T-helper 22 cell (primary cell): Measurements from ENCODE around the gene SUMO3.

ENCODE experiments used
- DNase-seq: peaks from one replicate; pipeline ENCODE4 v3.0.0-alpha.2; 2020; ENCODE audit warnings: low read depth

SUMO3 gene

DNA sequence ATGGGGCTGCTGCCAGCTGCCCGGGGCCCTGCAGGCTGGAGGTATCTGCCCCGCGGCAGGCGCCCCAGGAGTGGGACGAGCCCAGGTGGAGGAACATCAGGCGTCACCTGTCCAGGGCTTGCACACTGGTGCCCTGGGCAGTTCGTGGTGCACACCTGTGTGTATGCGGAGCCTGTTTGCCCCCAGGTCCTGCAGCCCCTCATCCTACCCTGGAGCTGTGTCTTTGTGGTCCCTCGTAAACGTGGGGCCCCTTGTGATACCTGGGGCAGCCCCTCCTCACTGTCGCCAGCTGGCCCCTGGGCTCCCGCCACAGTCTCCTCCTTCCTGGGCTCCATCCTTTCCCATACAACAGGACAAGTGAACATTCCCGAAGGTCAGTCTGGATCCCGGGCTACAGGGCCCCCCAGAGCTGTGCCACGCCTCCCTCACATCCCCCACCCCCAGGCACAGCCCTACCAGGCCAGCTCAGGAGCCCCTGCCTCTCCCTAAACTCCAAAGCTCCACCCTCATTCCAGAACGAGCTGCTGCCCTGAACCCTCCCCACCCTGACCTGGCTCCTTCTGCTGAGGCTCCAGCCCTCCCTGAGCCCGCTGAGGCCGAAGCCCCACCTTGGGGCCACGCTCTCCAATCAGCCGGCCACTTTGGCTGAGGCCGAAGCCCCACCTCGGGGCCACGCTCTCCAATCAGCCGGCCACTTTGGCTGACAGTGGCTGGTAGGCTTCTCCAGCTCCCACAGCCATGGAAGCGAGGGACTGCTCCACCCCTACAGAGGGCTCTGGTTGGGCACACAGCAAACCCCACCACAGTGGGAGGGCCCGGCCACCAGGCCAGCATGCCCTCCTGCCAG is 58.9 kb downstream of the SUMO3 start:
- DNase-seq = no peak

DNA sequence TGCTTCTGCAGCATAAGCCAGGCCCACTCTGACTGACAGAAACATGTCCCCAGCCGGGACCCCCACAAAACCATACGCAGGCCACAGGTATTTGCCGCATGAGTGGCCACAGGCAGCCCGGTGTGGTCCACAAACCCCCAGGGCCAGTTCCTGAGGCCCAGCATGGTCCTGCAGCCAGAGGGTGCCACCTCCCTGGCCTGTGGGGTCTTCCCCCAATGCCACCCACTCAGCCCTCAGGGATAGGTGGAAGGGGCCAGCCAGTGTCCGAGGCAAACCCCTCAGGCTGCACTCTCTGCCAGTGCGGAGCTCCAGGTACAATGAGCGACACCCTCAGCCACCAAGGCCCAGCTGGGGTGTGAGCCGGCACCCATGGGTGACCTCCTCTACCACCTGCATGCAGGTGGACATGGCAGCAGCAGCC is 59.7 kb downstream of the SUMO3 start:
- no peak for DNase-seq

DNA sequence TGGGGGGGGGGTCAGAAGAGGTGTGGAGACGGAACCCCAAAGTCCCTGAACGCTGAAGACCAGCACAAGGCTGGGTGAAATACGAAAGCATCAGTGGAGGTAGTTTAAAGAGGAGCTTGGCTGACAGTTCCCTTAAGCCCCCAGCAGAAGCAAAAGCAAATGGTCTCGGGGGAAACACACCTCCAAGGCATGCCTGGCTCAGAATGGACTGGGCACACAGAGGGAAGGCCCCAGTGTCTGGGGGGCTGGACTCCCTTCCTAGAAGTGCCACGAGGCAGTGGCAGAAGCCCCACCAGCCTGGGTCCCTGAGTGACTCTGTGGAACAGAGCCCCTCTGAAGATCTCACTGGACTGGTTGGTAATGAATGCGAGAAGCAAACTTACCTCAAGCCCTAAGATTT is 60.1 kb downstream of the SUMO3 start:
- no peak for DNase-seq

DNA sequence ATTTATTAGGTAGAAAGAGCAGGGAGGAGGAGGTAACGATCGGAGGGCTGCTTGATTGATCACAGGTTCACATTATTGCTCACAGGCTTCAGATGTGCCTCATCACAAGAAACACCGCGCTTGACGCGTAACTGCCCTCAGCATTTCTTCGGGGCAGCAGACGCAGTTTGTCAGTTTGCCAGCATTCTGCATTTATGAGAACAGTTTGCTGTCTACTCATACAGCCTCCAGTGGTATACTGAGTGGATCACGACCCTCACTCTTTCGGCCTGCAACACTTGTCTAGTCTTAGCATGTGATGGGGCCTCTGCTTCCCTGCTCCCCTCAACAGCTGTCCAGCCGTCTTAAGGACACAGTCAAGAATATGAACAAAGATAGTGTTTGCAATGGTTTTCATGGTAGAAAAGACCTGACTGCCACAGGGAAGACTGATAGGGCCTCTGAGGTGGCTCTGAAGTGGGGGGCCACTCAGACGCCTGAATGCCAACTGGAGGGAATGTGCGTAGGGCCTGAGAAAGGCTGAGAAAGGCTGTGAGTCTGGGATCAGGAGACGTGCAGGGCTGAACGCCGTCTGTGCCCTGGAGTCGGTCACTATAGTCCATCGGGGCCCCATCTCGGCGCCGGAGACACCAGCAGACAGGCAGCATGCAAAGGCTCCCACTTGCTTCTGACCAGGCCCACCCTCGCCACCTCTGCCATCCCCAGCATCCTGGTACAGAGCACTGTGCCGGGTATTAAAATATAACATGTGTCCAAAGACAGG is 61.3 kb downstream of the SUMO3 start:
- no peak for DNase-seq
